ENCODE results near the gene MCM8.

MCM8 gene

DNA sequence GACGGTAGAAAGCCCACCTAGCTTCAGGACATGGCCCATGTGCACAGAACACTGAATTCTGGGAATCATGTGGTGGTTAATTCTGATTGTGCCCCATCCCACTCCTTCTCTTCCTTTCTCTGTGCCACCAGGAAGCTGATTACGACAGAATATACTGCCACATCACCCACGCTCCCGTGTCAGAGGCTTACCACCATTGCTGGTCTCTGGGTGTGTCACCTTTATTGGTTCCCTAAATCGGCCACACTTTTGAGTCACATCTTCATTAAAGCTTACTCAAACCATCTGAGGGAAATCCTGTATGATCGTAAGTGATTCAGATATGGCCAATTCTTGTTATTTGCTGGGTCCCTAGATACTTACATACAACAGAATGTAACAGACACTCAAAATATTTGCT, 3.2 kb upstream of the MCM8 start:
- DNase-seq (ENCODE audit: low spot score): no peak

DNA sequence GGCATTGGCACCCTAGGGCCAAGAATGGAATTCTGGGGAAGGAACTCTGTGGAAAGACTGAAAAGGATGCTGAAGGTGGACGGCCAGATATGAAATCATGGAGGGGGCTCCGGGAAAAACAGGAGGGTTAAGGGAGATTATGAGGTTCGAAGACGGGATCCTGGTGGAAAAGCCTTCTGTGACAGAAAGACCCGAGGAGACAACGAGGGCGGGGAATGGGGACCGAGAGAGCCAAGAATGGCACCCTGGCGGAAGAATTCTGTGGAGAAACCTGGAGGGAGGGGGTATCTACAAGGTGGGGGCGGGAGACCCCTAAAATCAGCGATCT, 545 bp upstream of the MCM8 start:
- no peak for DNase-seq (ENCODE audit: low spot score)

DNA sequence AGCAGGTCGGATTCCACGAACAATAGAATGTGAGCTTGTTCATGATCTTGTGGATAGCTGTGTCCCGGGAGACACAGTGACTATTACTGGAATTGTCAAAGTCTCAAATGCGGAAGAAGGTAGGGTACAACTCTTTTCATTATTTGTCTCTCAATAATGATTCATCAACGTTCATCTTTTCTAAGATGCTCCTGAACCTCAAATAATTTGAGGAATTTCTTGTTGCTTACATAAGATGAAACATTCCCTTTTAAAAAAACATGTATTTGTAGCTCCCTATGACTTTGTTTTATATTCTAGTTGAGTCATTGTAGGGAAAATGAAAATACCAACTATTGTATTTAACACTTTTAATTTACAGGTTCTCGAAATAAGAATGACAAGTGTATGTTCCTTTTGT, 17.0 kb downstream of the MCM8 start:
- DNase-seq (ENCODE audit: low spot score): no peak

DNA sequence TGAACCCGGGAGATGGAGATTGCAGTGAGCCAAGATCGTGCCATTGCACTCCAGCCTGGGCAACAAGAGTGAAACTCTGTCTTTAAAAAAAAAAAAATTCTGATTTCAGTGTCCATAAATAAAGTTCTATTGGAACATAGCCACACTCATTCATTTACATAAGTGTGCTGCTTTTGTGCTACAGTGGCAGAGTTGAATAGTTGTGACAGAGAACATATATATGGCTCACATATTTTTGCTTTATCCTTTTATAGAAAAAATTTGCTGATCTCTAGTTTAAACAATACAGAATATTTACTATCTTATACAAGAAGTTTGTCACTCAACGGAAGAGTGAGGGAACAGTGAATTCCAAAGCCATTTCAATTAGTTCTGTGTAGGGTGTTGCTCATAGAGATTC, 18.0 kb downstream of the MCM8 start:
- no peak for DNase-seq (ENCODE audit: low spot score)

DNA sequence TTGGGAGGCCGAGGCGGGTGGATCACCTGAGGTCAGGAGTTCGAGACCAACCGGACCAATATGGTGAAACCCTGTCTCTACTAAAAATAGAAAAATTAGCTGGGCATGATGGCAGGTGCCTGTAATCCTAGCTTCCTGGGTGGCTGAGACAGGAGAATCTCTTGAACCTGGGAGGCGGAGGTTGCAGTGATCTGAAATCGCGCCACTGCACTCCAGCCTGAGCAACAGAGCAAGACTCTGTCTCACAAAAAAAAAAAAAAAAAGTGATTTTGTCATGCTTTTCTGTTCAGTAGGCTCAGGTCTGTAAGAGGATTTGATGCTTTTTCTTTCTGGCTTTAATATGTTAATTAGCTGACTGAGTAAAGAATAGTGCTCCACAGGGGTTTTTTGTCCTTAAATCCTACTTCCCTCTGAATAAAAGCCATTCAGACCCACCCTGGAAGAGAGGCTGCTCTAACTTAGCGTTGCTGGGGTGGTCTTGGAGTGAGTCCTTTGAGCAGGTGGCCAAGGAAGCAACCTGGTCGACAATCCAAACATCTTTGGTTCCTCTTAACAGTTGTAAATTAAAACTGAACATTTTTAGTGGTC, 19.0 kb downstream of the MCM8 start:
- no peak for DNase-seq (ENCODE audit: low spot score)

DNA sequence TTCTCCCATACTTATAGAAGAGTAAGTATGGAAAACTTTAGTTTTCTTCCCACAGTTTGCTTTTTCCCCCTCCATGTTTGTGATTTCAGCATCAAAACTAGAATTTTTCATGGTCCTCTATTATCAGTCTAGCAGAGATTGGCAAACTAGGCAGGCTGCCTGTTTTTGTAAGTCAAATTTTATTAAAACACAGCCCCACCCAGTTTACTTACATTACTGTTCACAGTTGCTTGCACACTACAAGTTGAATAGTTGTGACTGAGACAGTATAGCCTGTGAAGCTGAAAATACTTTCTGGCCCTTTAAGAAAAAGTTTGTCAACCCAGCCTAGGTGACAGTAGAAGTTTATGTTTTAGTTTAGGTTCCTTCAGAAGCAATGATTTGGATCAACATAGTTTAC, 19.5 kb downstream of the MCM8 start:
- DNase-seq (ENCODE audit: low spot score): no peak

DNA sequence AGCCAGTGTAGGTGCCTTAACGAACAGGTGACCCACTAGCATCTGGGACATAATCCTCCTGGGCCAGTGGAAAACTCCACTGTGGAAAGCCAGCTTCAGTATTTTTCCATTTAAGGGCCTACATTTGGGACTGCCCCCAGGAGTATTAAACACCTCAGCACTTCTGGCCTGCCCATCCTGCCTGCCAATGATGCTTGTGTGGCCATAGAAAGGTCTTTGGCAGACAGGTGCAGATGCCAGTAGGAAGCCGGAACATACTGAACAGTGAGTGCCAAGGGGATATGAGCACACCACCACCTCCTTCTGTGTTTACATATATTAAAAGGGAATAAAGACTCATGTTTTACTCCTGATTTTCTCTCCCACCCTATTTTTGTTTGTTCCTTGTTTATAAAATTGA, 19.9 kb downstream of the MCM8 start:
- DNase-seq (ENCODE audit: low spot score): no peak

DNA sequence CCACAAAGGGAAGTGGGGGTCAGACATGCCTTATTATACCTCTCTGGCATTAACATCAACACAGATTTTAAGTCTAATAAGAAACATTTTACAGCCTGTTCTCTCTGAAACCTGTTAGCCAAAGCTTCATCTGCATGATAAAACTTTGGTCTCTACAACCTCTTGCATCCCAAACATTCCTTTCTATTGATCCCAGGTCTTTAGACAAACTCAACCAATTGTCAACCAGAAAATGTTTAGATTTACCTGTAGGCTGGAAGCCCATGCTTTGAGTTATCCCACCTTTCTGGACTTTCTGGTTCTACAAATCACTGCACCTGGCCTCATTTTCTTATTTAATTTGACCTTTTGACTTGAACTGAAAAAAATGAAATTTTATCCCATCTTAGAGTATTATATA, 20.8 kb downstream of the MCM8 start:
- no peak for DNase-seq (ENCODE audit: low spot score)

DNA sequence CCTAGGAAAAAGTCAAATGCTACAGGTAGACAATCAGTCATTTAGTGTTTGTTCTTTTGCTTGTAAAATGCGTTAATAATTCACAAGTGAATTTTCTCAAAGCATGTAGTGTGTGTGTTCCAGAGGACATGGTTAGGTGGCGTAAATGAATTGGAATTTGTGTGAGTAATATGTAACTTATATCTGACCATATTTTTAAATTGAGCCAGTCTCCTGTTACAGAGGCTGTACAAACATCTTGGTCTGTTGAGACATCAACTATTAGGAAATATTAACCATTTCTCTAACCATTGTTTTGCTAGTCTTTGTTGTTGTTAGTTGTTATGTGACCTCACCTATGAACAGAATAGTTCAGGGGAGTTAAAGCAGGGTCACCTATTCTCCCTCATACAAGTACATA, 22.7 kb downstream of the MCM8 start:
- DNase-seq (ENCODE audit: low spot score): peak; percentile 99

DNA sequence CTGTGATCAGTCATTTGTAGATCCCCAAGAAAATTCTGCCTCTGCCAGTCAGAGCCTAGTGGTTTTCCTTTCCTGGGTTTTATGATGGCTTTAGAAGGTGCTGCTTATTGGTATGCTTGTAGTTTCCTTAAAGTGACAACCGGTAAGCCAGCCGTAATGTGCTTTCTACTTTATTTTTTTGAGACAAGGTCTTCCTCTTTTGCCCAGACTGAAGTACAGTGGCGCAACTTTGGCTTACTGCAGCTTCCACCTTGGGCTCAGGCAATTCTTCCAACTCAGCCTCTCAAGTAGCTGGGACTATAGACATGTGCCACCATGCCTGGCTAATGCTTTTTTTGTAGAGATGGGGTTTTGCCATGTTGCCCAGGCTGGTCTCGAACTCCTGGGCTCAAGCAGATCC, 23.5 kb downstream of the MCM8 start:
- peak; percentile 16 for DNase-seq (ENCODE audit: low spot score)

DNA sequence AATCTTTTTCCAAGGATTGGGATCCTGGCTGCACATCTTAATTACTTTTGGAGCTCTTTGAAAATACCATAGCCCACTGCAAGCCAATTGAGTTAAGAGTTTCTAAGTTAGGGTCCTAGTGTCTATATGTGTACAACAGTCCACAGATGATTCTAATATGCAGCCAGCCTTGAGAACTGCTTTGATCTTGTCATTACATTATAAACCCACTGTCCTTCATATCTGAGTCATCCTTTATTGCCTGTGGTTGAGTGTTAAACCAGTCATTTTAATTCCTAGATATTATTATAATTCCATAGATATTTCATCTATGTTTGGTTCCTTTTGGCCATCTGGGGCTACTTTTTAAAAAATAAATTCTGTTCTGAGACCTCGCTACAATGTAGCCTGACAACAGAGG, 24.1 kb downstream of the MCM8 start:
- peak; percentile 20 for DNase-seq (ENCODE audit: low spot score)

DNA sequence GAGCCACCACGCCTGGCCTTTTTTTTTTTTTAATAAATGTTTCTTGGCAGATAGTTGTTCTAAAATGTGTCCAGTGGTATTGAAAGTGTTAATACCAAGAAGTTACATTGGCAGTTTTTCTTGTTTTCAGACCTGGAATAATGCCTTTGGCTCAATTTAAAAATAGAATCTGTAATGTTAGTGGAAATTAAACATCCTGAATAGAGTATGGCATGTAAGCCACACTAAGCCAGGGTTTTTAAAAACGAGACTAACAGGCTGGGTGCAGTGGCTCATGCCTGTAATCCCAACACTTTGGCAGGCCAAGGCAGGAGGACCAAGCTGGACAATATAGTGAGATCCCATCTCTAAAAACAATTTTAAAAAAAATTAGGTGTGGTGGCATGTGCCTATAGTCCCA, 25.3 kb downstream of the MCM8 start:
- no peak for DNase-seq (ENCODE audit: low spot score)

DNA sequence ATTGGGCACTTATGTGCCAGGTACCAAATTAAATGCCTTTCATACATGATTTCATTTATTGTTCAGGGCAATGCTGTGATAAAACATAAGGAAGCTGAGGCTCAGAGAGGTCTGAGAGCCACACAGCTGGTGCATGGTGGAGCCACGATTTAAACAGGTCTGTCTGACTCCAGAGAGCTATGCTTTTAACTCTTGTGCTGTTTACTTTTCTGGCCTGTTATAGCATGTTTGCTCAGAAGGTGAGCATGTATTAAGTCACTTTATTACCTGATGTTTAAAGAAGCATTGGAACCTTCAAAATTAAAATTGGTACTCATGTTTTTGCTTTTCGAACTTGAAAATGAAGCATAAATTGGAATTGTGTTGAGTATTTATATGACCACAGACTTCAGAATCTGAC, 26.8 kb downstream of the MCM8 start:
- DNase-seq (ENCODE audit: low spot score): no peak

DNA sequence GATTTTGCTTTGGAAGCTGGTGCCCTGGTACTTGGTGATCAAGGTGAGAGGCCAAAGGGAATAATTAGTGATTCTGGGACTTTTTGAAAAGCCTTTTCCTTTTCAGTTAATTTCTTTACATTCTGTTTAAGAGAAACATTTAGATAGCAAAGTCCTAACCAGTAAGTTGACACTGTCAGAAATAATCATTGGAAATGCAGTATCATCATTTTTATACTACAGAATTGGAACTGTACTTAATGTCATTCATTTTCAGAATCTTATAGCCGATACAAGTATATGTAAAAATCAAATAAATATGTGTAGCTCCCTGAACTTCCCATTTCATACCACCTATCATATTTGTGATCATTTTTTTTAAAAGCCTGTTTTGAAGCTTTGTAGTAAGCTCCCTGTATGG, 27.5 kb downstream of the MCM8 start:
- DNase-seq (ENCODE audit: low spot score): no peak

DNA sequence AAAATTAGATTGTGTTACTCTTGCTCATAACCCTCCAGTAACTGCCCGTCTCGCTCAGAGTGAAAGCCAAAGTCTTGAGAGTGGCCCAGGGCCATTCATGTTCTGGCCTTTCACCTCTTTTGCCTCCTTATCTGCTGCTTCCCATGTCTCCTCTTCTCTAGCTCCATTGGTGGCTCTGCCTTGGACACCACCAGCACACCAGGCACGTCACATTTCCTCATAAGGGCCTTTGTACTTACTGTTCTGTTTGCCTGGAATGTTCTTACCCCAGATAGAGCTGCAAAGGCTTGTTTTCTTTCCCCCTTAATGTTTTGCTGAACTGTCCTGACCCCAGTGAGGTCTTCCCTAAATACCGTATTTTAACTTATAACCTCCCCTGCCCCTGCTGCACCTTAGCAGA, 29.3 kb downstream of the MCM8 start:
- no peak for DNase-seq (ENCODE audit: low spot score)

DNA sequence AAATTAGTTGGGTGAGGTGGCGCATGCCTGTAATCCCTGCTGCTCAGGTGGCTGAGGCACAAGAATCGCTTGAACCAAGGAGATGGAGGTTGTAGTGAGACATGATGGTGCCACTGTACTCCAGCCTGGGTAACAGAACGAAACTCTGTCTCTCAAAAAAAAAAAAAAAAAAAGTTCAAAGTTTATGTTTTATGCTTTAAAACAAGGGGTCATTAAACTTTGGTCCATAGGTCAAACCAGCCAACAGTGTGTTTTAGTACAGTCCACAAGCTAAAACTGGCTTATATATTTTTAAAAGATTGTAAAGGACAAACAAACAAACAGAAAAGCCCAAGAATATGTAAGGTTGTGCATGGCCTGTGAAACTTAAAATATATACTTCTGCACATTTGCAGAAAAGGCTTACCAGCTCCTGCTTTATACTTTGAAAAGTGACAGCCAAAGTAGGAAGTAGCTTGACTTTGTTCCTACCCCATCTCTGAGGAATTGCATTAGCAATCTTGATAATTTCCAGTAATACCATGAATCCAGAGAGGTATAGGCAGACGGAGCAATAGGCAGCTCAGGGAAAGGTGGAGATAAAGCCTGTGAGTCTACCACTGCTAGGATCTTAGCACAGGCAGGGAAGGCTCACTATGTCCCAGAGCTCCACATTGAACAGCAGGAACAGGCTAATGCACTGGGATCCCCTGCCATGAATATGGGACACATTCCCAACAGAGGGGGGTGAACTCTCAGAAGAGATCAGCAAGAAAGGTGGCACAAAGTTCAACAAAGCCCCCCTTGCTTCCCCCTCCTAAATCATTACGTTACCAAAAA, 30.5 kb downstream of the MCM8 start:
- DNase-seq (ENCODE audit: low spot score): no peak

DNA sequence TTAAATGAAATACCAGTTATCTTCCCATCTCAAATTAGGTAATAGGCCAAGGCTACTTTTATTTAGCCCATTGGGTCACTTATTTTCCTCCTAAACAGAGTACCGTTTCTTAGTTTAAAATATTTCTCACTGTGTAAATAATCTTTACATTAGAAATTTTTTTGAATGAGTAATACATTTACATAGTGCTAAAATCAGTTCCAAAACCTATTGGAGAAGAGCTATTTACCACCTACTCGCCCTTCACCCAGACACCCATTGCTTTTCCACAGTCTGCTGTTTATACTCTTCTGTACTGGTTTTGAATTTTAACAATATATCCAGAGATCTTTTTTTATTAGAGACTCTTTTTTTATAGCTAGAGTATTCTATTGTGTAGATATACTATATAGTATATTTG, 36.9 kb downstream of the MCM8 start:
- DNase-seq (ENCODE audit: low spot score): no peak

DNA sequence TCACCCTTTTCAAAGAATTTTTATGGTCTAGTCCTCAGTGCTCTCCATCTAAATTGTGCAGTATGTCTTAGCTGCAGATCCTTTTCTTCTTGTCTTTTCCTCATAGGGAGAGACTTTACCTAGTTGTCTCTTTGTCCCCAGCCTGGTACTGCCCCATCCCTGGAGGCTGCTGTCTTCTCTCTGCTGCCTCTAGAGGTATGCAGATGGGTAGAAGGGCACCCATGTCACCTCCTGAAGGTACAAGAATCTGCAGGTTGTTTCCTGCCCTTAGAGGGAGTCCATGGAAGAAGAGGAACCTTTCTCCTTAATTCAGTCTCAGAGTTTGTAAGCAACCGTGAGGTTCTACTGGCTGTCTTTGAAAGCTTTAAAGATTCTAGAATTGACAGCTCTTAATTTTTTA, 39.1 kb downstream of the MCM8 start:
- no peak for DNase-seq (ENCODE audit: low spot score)

DNA sequence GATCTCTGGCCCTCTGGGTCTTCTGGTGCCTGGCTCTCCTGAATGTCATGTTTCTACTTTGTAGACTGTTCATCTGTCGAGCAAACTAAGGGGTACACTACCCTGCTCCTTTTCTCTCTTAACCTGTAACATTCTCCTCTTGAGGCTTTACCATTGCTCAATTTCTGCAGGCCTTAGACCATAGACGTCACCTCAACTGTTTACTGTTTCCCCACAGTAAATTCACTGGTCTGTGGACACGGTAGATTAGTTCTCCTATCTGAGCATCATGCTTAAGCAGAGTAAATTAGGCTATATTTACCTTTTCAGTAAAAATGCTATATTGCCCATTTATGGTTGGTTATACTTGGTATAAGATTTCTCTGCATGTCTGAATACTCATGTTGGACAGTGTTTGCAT, 40.5 kb downstream of the MCM8 start:
- DNase-seq (ENCODE audit: low spot score): no peak

DNA sequence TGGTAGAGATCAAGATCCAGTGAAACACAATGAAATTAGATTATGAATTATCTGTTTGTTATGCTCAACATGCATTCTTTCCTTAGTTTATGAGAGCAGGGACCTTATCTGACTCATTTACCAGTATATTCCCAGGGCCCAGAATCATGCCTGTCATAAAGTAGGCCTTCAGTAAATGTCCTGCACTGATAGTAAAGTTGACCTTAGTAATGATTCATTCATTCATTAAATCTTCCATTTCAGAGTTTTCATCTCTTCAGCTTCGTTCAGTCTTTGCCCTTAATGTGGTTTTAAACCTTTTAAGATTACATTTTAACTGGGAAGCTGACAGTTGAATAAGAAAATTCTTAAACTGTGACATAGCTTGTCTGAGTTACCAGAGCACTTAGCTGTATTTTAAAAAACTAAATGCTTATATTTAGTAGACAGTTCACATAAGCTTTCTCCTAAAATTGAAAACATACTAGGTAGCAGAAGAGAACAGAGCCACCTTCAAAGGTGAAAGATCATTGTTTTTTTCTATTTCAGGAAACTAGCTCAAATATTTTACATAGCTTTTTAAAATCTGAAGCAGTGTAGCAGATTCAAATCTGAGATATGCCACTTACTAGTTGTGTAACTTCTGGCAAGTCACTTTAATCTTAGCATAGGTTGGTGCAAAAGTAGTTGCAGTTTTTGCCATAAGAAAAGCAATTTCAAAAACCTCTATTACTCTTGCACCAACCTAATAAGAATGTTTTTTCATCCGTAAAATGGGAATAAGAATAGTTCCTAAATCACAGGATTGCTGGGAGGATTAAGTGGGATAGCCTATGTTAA, 41.4 kb downstream of the MCM8 start:
- DNase-seq (ENCODE audit: low spot score): peak; percentile 80

DNA sequence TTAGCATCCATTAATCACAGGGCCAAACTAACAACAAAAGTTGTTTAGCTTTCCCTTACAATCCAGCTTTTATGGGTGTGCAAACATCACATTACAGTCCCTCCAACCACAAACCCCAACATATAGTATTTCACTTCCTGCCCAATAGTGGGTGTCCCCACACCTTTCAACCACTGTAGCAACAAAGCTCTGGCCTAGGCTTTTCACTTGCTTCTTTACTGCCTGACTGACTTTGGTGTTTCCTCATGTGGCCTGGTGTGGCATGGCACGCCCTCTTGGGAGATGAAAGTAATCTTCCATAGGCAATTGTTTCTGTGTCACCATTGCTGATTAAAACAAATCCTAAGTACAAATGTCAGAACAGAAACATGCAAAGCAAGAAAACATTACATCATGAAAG, 46.3 kb downstream of the MCM8 start:
- peak; percentile 39 for DNase-seq (ENCODE audit: low spot score)

DNA sequence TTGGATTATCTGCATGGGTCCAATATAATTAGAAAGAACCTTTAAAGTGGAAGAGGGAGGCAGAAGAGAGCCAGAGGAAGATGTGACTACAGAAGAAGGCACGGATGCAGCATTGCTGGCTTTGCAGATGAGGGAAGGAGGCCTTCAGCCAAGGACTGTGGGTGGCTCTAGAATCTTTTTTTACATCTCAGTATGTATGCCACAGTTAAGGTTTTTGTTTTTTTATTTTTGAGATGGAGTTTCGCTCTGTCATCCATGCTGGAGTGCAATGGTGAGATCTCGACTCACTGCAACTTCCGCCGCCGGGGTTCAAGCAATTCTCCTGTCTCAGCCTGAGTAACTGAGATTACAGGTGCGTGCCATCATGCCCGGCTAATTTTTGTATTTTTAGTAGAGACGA, 49.3 kb downstream of the MCM8 start:
- no peak for DNase-seq (ENCODE audit: low spot score)

DNA sequence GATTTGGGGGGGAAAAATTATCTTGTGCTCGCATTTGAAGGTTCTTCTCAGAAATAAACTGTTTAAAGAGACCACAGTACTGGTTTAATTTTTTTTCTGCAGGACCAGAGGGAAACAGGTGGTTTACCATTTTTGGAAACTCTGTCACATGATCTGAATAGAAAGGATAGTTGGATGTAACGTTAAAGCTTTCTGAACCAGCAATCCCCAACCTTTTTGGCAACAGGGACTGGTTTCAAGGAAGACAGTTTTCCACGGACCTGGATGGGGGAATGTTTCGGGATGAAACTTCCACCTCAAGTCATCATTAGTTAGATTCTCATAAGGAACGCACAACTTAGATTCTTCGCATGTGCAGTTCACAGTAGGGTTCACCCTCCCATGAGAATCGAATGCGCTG, 50.4 kb downstream of the MCM8 start:
- no peak for DNase-seq (ENCODE audit: low spot score)

DNA sequence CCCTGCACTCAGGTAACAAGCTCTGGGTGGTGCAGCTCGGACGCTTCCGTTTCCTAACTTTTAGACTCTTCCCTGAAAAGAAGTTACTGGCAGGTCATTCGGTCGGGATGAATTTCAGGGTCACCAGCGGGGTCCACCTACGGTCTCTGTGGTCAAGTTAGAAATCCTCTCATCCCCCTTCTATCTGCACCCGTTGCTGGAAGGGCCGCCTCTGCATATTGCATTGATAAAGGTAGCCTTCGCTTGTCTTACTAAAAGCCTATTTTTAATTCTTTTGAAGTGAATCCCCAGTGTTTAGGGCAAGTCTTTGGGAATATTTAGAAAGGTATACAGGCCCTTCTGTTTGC, 56.1 kb downstream of the MCM8 start:
- no peak for DNase-seq (ENCODE audit: low spot score)
